GM21576 (cell line): ENCODE measurements around the gene RGS9BP.
"Not testable (repeated sequence)": the region's sequence is repeated elsewhere in the genome, so short reads cannot be mapped to it uniquely, and the experiment has no call there.

Source experiments
- ATAC-seq: cut with Tn5 transposase; IDR thresholded peaks from one replicate; pipeline ENCODE4 v1.9.1; 2021; ENCODE audit warnings: mild to moderate bottlenecking, moderate library complexity; ENCODE audit not compliant: unreplicated experiment

The RGS9BP gene

DNA sequence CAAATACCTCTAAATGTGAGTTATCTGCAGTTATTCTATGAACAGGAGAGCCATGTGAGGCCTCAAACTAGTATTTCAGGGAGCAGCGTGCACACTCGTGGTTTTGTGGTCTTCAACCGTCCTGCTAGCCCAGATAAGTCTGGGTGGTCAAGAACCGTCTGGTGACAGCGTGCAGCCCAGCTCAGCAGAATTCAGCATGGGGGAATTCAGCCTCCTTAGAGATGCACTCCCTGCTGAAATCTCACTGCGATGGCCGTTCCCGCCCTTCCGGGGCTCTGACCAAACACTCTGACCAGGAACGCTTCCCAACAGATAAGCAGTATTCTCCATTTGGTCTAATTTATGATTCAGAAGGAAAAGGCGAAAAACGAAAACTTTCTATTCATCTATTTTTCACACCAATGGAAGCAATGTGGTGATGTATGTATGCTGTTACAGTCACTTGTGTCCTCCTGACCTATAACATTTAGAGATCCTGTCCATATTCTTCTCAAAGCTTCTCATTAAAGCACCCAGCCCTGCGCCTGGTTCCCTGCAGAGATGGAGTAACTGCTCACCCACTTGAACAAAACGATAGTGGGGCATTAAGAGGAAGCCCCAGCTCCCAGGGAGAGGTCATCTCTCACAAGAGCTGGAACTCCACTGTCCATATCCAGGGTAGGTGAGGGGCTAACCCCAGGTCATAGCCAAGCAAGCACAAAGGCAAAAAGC is 3.6 kb upstream of the RGS9BP start:
- no peak for ATAC-seq

DNA sequence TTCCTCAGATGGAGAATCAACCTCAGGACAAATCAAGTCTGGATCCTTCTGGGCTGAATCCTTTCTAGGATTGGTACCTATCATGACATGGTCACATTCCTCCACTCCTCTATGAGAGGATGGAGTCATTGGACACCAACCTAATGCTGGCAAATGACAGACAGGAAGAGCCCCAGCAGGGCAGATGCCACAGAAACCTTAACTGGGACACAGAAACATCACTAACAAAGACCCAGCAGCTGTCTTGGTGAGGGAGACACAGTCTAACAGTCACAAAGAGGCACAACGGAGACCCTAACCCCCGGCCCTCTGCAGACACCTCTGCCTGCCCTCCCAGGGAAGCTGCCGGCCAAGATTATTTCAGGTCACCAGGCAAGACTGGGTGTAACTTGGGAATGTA is 2.8 kb upstream of the RGS9BP start:
- no peak for ATAC-seq

DNA sequence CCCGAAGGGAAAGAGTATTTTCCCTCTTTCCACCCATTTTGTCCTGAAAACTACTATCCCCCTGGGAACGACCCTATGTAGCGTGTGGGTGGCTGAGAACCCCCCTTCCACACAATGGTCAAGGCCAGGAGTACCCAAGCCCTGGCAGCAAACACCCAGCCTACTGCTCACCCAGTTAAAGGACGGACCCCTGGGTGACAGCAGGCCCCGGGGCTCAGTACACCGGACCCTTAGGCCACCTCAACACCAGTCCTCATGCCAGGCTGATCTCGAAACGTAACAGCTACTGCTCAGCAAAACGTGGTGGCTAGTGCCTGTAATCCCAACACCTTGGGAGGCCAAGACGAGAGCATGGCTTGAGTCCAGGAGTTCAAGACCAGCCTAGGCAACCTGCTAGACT is 2.1 kb upstream of the RGS9BP start:
- no peak for ATAC-seq

- ATAC-seq: no peak
These were observed 1.3 kb upstream of the RGS9BP start for GRCh38 chr19:32674153-32674930.

- ATAC-seq: peak; percentile 96
These were observed 523 bp upstream of the RGS9BP start, which contains the start of gene ANKRD27 for GRCh38 chr19:32674931-32675719. ANKRD27 (minus strand) TSS chr19:32675180; CDS start chr19:32659015, 16,165 bp downstream.

DNA sequence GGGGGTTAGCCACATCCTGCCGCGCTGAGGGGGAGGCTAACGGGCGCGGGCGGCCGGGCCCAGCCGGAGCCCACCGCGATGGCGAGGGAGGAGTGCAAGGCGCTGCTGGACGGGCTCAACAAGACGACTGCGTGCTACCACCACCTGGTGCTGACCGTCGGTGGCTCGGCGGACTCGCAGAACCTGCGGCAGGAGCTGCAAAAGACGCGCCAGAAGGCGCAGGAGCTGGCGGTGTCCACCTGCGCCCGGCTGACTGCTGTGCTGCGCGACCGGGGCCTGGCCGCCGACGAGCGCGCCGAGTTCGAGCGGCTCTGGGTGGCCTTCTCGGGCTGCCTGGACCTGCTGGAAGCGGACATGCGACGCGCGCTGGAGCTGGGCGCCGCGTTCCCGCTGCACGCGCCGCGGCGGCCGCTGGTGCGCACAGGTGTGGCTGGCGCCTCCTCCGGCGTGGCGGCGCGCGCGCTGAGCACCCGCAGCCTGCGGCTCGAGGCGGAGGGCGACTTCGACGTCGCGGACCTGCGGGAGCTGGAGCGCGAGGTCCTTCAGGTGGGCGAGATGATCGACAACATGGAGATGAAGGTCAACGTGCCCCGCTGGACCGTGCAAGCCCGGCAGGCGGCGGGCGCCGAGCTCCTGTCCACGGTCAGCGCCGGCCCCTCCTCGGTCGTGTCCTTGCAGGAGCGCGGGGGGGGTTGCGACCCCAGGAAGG is 692 bp downstream of the RGS9BP start:
- ATAC-seq: no peak

DNA sequence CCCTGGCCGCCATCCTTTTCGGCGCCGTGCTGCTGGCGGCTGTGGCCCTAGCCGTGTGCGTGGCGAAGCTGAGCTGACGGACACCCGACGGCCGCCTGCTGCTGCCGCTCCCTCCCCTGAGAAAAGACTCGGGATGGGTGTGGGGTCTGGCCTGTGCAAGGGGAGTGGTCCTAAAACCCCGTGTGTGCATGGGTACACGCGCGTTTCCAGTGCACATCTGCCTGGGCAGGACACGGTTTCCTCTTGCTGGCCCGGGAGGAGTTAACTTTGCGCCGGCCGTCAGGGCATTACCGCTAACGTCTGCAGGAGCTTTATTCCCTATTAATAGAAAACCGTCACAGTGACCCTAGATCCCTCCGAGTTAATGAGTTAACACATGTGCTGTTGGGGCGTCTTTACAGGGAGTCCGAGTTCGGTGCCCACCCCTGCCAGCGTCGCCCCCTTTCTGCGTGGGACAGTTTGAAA is 1.3 kb downstream of the RGS9BP start:
- ATAC-seq: no peak

DNA sequence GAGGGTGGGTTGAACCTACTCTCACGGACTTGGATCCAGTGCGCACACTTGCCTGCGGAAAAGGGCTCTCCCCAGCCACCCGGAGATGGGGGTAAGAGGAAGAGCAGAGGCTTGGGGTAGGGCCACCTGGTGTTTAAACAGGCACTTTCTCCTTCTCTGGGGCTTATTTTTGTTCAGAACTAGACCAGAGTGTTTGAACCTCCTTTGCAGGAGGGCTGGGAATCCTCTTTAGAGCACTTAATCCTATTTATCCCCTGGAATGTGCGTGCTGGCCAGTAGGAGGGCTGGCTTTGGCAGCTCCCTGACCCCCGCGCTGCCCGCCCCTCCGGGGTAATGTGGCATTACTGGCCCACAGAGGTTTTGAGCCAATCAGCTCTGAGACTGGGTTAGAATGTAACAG is 2.0 kb downstream of the RGS9BP start:
- ATAC-seq: no peak

- ATAC-seq: no peak
These were observed 5.3 kb downstream of the RGS9BP start for GRCh38 chr19:32680986-32681385.

- ATAC-seq: no peak
These were observed 6.7 kb downstream of the RGS9BP start for GRCh38 chr19:32682317-32682716.

- ATAC-seq: no peak
These were observed 11.3 kb downstream of the RGS9BP start for GRCh38 chr19:32686847-32687475.

GRCh38 chr19:32687681-32688080 is 12.0 kb downstream of the RGS9BP start:
- no peak for ATAC-seq

- ATAC-seq: no peak
These were observed 12.7 kb downstream of the RGS9BP start for GRCh38 chr19:32688311-32688710.

DNA sequence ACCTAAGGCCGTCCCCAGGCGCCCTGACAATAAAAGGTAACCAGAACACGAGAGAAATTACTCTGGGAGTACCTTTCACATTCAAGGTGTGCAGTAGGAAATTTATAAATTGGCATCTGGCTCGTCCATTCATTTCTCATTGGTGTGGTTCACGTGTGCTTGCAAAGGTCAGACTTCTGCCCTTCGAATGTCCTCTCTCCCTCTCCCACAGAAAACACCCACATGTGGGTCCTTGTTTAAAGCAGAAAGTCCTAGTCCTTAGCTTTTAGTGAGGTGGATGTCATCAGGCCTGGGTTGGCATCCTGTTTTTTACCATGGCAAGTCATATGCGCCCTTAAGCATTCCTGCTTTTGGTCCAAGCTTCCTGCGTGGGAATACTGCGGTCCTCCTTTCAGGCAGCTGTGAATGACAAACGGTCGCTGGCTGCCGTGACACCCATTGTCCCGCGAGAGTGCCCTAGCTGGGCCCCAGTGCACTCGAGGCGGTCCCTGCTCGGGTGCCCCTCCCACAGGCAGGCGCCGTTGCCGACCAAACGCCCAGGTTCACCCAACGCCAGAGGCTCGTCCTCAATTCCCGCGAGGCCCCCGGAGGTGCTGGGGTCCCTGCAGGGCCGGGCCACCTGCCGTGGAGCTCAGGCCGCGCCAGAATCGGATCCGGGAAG is 15.8 kb downstream of the RGS9BP start, which contains the start of gene NUDT19:
Gene NUDT19, plus strand, starts transcription at position 531 of the 661 bp plus-strand sequence. CDS start 140 bp downstream, outside the sequence.
- ATAC-seq: peak; percentile 82

- ATAC-seq: peak; percentile 53
These were observed 16.5 kb downstream of the RGS9BP start for GRCh38 chr19:32691952-32692726.

- ATAC-seq: peak; percentile 0
These were observed 17.0 kb downstream of the RGS9BP start for GRCh38 chr19:32692727-32693061.

DNA sequence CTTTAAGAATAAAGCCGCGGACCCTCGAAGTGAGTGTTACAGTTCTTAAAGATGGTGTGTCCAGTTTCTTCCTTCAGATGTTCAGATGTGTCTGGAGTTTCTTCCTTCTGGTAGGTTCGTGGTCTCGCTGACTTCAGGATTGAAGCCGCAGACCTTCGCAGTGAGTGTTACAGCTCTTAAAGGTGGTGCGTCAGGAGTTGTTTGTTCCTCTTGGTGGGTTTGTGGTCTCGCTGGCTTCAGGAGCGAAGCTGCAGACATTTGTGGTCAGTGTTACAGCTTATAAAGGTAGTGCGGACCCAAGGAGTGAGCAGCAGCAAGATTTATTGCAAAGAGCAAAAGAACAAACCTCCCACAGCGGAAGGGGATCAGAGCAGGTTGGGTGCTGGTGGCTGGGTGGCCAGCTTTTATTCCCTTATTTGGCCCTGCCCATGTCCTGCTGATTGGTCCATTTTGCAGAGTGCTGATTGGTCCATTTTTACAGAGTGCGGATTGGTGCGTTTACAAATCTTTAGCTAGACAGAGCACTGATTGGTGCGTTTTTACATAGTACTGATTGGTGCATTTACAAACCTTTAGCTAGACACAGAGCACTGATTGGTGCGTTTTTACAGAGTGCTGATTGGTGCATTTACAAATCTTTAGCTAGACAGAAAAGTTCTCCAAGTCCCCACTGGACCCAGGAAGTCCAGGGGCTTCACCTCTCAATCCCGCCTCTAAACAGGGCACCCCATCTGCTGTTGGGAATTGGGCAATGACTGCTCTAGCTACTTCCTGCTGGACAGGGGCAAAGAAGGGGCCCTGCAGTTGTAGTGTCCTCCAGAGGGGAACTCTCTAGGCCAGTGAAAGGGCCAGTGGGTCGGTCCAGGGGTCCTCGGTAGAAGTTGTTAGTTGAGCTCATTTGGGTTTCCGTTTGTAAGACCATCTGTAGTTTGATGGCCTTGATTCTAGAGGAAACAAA is 17.8 kb downstream of the RGS9BP start:
- not testable (repeated sequence) for ATAC-seq

DNA sequence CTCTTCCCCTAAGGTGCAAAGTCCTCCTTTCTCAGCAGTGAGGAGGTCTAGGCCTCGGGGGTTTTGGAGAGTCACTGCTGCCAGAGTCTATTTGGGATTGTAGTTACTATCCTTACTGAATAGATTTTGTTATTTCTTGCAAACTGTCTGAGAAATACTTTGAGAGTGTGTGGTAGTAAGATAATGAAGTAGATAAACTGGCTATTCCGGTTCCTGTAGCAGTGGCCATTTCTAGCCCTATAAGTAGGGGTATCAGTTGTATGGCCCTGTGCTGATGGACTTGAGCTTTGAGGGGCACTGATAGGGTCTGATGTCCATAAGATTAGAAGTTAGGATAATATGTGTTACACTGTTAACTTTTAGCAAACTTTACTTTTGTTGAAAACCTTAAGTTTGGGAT is 18.7 kb downstream of the RGS9BP start:
- not testable (repeated sequence) for ATAC-seq
